T-helper 9 cell (primary cell): Measurements from ENCODE around the gene MSX1.
"Not testable (repeated sequence)": the region's sequence is repeated elsewhere in the genome, so short reads cannot be mapped to it uniquely, and the experiment has no call there.

Experiments
- DNase-seq: peaks from one replicate; pipeline ENCODE4 v3.0.0-alpha.2; 2020
- total RNA-seq, 2 donors: gene quantifications; one replicate each; lab custom pipeline; 2026; lab: John Stamatoyannopoulos, UW

The MSX1 gene
- total RNA-seq = 0 to 0.24 reads per million in 2 donors

DNA sequence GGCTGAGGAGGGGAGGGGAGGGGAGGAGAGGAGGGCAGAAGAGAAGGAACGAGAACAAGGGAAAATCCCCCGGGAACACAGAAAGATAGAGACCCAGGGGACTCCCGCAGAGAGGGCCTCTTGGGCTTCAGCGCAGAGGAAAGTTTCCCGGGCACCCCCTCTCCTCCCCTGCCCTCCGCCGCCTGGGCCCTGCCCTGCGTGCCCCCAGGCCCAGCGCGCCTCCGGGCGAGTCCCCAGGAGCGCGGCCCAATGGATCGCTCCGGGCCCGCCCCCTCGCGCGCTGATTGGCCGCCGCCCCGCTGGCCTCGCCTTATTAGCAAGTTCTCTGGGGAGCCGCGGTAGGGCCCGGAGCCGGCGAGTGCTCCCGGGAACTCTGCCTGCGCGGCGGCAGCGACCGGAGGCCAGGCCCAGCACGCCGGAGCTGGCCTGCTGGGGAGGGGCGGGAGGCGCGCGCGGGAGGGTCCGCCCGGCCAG, at the start of gene MSX1:
MSX1 (plus strand) TSS at position 341 of the 474 bp plus-strand sequence. CDS start 235 bp downstream, outside the sequence.
- no peak for DNase-seq

DNA sequence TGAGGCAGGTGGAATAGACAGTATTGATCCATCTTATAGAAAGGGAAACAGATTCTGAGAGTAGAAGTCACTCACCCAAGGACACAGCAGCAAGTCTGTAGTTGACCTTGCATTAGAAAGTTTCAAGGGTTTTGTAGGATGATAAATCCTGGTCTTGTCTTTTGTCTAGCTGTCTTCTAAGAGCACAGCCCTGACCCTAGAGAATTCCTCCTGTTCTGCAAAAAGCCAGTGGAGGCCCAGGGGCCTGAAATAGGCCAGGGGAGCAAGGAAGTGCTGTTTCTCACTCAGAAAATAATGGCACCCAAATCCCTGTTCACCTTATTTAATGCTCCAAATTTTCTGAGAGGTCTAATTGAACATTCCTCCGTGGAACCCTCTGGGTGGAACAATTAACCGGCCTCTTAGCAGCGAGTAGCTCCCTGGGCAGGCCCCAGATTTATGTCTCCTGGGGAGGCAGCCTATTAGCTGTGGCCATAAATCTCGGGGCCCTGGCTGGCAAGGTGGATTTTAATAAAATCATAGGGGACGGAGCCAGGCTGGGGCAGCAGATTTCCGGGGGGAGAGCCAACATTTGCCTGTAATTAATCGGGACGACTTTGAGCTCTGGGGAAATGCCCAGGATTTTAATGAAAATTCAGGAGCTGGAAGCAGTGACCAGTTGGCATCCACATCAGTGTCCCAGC, 49.2 kb upstream of the MSX1 start:
- no peak for DNase-seq

DNA sequence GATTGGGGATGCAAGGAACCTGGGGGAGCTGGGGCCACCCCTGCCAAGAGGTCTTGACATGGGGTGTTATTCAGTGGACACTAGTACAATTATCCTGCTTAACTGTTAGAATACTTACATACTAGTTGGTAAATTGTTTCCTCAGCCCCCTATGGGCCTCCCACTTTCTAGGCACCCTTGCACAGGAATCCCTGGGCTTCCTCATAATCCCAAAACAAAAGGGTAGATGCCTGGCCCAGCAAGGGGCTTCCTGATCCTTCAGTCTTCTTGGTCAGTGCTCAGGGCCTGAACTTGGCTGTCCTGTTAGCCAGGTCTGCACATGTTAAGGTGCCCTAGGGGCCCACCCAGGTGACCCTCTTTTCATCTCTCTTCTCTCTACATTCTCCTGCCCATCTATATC, 48.7 kb upstream of the MSX1 start:
- DNase-seq = no peak

DNA sequence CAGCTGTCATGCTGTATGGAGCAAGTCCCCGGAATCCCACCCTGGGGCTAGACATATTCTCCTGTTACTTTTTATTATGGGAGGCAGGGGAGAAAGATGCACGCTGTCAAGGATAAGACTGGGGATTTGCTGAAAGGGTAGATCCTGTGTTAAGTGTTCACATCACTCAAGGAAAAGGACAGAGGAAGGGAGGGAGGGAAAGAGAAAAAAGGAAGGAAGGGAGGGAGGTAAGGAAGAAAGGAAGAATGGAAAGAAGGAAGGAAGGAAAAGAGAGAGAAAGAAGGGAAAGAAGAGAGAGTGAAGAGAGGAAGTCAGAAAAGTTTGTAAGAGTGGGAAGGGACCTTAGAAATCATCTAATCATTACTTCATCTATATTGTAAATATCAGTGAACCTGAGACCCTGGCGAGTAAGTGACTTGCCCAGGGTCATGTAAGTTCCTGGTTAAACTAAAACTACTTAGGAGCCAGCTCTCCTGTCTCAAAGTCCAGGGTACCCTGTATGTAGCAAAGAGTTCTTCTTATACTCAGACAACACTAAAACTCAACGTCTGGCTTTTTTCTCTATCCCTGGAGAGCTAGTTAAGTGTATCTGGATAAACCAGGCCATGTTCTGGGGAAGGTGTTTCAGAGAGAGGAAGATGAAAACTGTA, 47.2 kb upstream of the MSX1 start:
- DNase-seq = no peak

DNA sequence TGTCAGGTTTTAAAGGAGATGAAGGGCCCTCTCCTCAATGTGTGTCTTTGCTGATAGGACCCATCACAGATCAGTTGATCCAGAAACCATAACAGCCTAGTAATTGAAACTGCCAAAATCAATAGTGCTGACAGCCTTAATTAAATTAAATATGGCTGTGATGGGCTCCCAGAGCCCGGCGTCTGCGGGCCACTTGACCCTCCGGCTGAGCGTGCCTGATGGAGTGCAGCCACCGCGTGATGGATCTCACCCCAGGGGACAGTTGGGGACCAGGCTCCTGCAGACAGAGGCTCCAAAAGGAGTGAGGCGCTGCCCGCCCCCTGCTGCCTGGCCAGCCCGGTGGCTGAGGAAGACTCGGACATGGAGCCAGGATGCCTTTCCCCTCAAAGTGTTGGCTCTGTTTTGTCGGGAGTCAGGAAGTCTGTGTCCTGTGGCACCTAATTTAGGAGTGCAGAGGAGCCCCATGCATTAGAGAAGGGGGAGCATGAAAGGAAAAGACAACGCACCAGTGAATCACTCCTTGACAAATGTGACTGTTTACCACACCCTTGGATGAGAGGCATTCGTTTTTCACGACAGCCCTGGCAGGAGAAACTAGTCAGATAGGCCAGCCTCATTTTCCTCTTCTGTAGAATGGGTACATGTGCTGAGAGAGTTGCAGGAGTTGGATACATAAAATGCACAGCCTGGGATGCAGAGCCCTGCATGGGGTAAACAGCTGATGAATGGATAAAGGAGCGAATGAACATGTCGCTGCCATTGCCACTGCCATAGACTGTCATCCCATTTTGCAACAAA, 40.9 kb upstream of the MSX1 start:
- DNase-seq = no peak

DNA sequence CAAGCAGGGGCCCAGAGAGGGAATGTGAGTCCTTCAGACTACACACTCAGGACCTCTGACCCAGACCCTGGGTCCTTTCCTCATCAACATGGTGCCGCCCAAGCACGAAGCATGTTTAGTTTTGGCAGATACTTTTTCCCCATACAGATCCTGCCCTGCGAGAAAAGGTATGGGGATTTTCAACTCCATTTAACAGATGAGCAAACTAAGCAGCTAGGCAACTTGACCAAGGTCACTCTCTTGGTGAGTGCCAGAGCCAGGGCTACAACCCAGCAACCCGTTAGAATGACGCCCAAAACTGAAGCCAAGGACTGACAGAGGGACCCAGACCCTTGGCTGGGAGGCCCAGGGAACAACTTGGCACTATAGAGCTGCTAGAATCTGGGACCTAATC, 40.3 kb upstream of the MSX1 start:
- no peak for DNase-seq

DNA sequence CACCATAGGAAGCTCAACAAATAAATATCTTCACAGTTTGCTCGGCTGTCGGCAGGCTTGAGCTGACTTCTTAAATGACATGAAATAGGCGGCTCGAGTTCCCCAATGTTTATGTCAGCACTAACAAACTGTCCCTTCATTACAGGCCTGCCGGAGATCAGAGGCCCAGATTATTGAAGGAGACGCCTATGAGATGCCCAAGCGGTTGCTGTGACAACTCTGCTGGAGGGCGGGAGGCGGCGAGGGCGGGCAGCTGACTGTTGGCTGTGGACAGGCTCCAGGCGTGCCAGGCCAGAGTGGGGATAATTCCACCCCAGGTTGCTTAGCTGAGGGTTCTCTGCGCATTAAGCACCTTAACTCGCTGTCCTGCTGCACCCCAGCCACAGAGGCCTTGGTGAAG, 39.2 kb upstream of the MSX1 start:
- DNase-seq = no peak

DNA sequence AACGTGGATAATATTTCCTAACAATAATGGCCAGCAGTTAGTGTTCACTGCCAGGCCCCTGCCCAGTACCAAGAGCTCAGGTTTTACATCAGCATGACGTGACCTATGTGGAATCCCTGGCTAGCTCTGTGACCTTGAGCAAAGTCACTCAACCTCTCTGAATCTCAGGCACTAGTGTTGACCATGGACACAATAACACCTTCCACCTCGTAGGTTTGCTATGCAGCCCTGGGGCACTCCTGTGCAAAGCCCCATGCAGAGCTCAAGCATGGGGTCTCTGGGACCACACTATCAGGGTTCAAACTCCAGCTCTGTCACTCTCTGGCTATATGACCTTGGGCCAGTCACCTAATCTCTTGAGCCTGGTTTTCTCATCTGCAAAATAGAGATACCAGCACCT, 38.7 kb upstream of the MSX1 start:
- DNase-seq = no peak

DNA sequence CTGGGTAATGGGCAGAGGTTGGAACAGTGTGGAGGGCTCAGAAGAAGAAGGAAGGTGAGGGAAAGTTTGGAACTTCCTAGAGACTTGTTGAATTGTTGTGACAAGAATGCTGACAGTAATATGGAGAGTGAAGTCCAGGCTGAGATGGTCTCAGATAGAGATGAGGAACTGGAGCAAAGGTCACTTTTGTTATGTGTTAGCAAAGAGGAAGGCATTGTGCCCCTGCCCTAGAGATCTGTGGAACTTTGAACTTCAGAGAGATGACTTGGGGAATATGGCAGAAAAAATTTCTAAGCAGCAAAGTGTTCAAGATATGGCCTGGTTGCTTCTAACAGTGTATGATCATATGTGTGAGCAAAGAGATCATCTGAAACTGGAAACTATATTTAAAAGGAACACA, 37.9 kb upstream of the MSX1 start:
- DNase-seq = no peak

DNA sequence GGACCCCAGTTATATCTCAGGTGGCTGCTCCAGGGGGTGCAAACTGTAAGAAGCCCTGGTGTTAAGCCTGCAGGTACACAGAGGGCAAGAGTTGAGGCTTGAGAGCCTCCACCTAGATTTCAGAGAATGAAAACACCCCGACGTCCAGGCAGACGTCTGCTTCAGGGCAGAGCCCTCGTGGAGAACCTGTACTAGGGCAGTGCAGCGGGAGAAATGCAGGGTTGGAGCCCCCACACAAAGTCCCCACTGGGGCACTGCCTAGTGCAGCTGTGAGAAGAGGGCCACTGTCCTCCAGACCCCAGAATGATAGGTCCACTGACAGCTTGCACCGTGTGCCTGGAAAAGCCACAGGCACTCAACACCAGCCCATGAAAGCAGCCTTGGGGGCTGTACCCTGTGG, 37.2 kb upstream of the MSX1 start:
- DNase-seq = not testable (repeated sequence)

DNA sequence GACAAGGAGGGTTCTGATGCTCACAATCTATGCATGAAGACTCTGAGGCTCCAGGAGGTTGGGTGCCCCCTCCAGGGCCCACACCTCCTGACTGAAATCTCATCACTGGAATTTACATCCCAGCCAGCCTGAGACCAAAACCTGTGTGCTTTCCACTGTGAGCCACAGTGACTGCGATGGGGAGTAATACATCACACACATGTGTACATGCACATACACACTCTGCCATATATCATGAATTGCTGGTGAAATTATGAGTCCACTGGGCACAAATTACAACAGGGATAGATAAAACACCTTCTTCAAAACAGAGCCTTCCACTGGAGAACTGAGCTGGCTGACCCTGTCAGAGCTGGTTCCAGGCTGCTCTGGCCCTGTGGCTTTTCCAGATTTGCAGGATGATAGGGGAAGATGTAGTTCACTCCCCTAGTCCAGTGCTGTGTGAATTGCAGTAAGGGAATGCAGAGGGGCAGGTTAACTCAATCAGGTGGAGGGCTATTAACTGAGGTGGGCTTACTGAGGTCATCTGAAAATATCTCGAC, 35.8 kb upstream of the MSX1 start:
- DNase-seq = no peak

DNA sequence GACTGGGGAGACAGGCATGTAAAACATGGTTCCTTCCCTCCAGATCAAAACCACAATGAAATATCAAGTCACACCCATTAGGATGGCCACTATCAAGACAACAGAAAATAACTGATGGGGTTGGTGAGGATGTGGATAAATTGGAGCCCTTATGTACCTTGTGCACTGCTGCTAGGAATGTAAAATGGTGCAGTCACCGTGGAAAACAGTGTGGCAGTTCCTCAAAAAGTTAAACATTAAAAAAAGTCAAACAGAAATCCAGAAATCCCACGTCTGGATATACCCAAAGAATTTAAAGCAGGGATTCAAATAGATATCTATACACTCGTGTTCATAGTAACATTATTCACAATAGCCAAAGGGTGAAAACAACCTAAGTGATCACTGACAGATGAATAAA, 35.2 kb upstream of the MSX1 start:
- DNase-seq = no peak

DNA sequence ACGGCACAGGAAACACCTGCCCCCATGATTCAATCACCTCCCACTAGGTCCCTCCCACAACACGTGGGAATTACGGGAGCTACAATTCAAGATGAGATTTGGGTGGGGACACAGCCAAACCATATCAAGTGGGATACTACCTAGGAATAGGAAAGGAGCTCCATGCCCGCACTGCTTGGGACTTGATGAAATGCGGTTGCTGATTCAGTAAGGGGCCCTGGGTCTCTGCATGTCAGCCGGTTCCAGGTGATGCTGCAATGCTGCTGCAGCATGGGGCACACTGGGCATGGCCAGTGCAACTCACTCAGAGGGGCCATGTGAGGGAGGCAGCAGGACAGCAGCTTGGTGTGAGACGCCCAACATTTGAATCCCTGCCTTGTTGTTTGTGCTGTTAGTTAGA, 34.0 kb upstream of the MSX1 start:
- no peak for DNase-seq

DNA sequence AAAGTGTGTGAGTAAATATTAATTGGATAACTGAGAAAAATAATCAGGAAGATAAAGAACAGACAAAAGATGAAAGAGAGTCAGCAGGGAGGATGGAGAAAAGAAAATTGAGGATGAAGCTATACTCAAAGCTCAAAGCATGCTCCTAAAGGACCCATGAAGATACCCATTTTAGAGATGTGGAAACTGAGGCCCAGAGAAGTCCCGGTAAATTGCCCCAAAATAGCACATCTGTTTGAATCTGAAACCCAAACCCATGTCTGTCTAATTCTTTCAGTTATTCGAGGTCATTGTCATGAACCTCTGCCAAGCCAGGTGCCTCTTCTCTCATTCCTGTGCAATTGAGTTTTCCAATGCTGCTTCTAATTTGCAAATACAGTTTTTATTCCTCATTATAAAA, 29.6 kb upstream of the MSX1 start:
- DNase-seq = no peak

DNA sequence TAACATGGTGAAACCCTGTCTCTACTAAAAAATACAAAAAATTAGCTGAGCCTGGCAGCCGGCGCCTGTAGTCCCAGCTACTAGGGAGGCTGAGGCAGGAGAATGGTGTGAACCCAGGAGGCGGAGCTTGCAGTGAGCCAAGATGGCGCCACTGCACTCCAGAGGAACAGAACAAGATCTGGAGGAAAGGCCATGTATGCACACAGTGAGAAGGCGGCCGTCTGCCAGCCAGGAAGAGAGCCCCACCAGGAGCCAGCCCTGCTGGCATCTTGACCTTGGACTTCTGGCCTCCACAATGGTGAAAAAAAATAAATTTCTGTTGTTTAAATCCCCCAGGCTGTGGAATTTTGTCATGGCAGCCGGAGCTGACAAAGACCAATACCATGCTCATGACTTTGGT, 28.2 kb upstream of the MSX1 start:
- DNase-seq = no peak

DNA sequence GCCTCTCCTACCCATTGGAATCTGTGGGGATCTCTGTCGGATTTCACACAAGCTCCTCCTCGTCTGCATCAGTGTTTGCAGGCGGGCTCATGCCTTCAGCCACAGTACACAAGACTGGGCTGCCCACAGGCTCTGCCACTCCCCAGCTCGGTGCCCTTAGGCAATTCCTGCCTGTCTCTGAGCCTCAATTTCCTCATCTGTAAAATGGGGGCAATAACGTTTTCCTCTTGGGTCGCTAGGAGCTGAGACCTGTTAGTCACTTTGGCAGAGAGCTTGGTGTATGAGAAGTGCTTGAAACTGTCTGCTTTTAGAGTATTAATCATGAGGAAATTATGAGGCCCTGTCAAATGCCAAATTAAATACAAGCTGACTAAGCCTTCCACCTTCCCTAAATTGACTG, 27.6 kb upstream of the MSX1 start:
- DNase-seq = no peak

DNA sequence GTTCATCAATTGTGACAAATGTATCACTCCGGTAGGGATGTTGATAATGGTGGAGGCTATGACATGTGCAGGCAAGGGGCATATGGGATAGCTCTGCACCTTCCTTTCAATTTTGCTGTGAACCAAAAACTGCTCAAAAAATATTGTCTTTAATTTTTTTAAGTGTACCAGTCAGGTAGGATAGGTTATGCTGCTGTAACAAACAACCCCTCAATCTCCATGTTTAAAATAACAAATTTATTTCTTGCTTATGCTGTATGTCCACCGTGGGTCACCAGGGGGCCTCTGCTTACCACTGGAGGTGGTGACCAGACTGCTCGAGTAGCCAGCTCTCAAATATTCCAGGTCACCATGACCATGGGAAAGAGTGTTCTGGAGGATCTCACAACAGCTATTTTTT, 23.4 kb upstream of the MSX1 start:
- DNase-seq = no peak

DNA sequence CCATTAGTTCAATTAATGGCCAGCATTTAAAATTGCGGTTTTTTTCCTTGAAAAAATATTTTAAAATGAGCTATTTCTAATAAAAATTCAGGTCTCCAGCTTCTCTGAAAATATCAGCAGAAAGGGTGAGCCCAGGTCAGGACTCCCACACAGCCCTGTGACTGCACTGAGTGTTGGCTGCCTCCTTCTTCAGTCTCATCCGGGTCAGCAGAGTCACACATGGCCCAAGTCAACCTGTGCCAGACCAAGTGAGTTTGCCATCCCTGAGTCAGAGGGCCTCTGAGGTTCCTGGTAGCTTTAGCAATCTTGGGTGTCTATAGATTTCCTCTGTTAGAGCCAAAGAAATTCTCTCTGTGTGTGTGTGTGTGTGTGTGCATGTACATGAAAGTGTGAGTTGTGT, 22.1 kb upstream of the MSX1 start:
- DNase-seq = no peak

DNA sequence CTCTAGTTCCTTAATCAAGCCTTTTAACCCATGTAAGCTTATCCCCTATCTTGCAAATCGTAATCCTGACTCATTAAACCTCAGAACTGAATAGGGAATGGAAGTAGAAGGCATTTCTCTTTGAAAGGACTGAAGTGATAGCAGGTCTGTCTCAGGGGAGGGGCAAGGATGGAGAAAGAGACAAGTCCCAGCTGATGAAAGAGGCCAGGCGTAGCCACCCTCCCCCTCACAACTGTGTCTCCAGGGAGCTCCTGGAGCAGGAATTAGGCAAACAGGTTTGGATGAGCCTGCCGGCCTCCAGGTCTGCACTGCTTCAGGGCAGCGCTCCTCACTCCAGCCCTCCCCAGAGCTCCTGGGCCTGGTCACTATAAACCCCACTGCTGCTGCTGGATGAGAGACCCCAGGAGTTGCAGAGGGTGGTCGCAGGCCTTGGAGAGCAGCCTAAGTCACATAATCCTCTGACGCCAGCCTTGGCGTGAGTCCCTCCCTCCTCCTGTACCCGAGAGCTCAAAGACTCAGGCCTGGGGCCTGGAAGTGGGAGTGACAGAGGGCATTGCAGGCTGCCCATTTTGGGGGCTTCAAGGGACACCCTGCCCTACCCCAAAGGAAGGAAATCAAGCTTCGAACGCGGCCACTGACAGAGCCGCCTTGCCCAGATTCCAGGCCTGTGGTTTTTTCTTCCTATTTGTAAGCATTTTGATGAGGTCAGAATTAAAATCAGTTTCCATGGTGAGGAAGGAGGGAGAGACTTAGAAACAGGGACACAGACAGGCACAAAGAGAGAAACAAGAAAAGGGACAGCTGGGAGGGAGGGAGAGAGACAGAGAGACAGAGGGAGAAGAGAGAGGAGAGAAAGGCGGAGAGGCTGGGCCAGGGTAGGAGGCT, 21.2 kb upstream of the MSX1 start:
- no peak for DNase-seq

DNA sequence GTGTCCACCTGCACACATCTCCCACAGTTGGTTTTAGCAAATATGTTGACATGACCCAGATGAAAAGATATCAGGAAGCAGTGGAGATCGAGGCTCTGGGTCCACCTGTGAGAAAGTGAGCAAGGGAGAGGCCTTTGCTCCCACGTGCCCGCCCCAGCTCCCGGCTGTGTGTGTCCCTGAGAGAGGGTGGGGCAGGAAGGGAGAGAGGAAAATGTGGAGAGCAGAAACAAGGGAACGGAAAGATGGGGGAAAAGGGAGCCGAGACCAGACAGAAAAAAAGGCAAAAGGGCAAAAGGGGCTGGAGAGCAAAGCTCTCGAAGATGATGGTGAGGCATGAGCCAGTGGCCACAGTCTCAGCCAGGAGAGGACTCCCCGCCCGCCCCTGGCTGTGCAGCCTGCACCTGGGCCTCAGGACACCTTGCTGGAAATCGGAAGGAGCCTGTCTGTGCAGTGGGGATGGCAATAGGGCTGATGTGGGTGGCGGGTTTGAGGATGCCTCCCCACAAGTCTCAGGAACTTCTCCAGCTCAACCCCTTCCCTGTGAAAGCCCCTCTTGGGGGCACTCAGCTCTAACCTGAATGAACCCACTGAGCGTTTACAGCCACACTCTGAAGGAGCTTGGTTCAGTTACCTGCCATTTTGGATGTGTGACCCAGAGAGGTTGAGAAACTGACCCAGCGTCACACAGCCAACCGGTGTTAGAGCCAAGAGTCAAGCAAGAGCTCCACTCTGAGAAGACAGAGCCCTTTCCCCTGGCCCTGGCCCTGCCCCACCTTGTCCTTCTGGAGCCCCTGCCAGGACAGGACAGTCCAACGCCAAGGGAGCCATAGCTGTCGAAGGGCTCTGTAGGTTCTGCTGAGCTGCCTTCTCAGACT, 20.3 kb upstream of the MSX1 start:
- DNase-seq = no peak

DNA sequence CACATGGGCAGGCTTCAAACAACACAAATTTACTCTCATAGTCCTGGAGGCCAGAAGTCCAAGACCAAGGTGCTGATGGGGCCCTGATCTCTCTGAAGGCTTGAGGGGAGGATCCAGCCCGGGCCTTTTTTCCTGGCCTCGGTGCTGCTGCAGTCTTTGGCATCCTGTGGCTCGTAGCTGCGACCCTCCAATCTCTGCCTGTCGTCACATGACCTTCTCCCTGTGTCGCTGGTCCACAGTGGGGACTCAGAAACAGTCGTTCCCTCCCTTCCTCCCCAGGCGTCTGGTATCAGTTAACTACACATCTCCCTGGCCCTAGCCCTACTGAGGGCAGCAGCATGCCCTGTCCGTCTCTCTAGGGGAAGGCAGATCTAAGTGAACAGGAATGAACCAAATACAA, 19.1 kb upstream of the MSX1 start:
- DNase-seq = no peak

DNA sequence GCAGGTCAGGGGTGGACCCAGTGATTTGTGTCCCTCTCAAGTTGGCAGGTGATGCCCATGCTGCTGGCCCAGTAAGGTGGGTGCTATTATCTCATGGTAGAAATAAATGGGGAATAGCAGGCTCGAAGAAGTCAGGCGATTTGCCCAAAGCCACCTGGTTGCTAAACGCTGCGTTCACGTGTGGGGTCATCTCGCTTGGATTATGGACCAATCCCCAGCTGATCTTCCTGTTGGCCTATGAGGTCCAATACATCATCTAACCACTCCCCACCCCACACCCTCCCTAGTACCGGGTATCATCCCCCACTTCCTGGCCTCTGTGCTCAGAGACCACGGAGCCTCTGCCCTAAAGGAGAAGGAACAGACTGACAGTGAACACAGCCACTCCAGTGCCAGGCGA, 18.3 kb upstream of the MSX1 start:
- no peak for DNase-seq
